HL-60 (cell line): Measurements from ENCODE around the gene ZNF423.

ENCODE experiments used
- CTCF ChIP-seq: IDR thresholded peaks from one replicate; pipeline ENCODE4 v1.5.1; 2011; ENCODE audit warnings: low read length, control low read depth, inconsistent platforms; ENCODE audit not compliant: insufficient read depth
- GABPA ChIP-seq: IDR thresholded peaks from 2 replicates; pipeline ENCODE4 v1.6.1; 2012; ENCODE audit warnings: low read depth
- POLR2AphosphoS5 ChIP-seq: IDR thresholded peaks from 2 replicates; pipeline ENCODE4 v1.6.1; 2012; ENCODE audit warnings: low read depth
- SPI1 ChIP-seq: IDR thresholded peaks from 2 replicates; pipeline ENCODE4 v1.6.1; 2012; ENCODE audit warnings: low read depth, mild to moderate bottlenecking, borderline replicate concordance
- TF ChIP-seq, protein P1 (sequence below): IDR thresholded peaks from 2 replicates; pipeline ENCODE4 v1.6.1; 2012; ENCODE audit warnings: low read depth; ENCODE audit not compliant: insufficient replicate concordance

GRCh38 chr16:49861299-49861698, 5.4 kb upstream of the ZNF423 start:
- TF ChIP-seq GABPA (no peak), CTCF (no peak), POLR2AphosphoS5 (no peak), SPI1 (no peak)
- TF ChIP-seq, protein P1, sequence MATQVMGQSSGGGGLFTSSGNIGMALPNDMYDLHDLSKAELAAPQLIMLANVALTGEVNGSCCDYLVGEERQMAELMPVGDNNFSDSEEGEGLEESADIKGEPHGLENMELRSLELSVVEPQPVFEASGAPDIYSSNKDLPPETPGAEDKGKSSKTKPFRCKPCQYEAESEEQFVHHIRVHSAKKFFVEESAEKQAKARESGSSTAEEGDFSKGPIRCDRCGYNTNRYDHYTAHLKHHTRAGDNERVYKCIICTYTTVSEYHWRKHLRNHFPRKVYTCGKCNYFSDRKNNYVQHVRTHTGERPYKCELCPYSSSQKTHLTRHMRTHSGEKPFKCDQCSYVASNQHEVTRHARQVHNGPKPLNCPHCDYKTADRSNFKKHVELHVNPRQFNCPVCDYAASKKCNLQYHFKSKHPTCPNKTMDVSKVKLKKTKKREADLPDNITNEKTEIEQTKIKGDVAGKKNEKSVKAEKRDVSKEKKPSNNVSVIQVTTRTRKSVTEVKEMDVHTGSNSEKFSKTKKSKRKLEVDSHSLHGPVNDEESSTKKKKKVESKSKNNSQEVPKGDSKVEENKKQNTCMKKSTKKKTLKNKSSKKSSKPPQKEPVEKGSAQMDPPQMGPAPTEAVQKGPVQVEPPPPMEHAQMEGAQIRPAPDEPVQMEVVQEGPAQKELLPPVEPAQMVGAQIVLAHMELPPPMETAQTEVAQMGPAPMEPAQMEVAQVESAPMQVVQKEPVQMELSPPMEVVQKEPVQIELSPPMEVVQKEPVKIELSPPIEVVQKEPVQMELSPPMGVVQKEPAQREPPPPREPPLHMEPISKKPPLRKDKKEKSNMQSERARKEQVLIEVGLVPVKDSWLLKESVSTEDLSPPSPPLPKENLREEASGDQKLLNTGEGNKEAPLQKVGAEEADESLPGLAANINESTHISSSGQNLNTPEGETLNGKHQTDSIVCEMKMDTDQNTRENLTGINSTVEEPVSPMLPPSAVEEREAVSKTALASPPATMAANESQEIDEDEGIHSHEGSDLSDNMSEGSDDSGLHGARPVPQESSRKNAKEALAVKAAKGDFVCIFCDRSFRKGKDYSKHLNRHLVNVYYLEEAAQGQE: no peak
